CMK (cell line): Measurements from ENCODE around the gene HSD17B13.
"Not testable (repeated sequence)": the region's sequence is repeated elsewhere in the genome, so short reads cannot be mapped to it uniquely, and the experiment has no call there.

Experiments
- DNase-seq: peaks from one replicate; pipeline ENCODE4 v3.0.0-alpha.2; 2010; ENCODE audit warnings: low read depth

The HSD17B13 gene

GRCh38 chr4:87322754-87323153, at the start of gene HSD17B13:
Gene HSD17B13 (minus strand): TSS chr4:87322882. CDS start chr4:87322841, 41 bp downstream.
- no peak for DNase-seq

- no peak for DNase-seq
Measured at GRCh38 chr4:87370068-87370467, 47.4 kb upstream of the HSD17B13 start.

- no peak for DNase-seq
Measured at GRCh38 chr4:87366521-87367162, 44.0 kb upstream of the HSD17B13 start.

GRCh38 chr4:87365348-87365747, 42.7 kb upstream of the HSD17B13 start:
- DNase-seq = no peak

GRCh38 chr4:87363552-87363951, 40.9 kb upstream of the HSD17B13 start:
- no peak for DNase-seq

- no peak for DNase-seq
Measured at GRCh38 chr4:87360338-87360935, 37.8 kb upstream of the HSD17B13 start.

GRCh38 chr4:87359258-87359657, 36.6 kb upstream of the HSD17B13 start:
- no peak for DNase-seq

- no peak for DNase-seq
Measured at GRCh38 chr4:87356832-87357526, 34.3 kb upstream of the HSD17B13 start.

- DNase-seq = no peak
Measured at GRCh38 chr4:87354168-87355102, 31.8 kb upstream of the HSD17B13 start.

GRCh38 chr4:87353592-87353991, 30.9 kb upstream of the HSD17B13 start:
- no peak for DNase-seq

GRCh38 chr4:87345139-87345538, 22.5 kb upstream of the HSD17B13 start:
- no peak for DNase-seq

- no peak for DNase-seq
Measured at GRCh38 chr4:87342872-87343271, 20.2 kb upstream of the HSD17B13 start.

GRCh38 chr4:87341954-87342635, 19.4 kb upstream of the HSD17B13 start:
- DNase-seq = not testable (repeated sequence)

- DNase-seq = no peak
Measured at GRCh38 chr4:87339440-87339839, 16.8 kb upstream of the HSD17B13 start.

GRCh38 chr4:87337361-87337760, 14.7 kb upstream of the HSD17B13 start:
- DNase-seq = no peak

GRCh38 chr4:87333267-87333666, 10.6 kb upstream of the HSD17B13 start:
- DNase-seq = no peak

GRCh38 chr4:87330761-87331160, 8.1 kb upstream of the HSD17B13 start:
- DNase-seq = no peak

- DNase-seq = no peak
Measured at GRCh38 chr4:87327136-87327535, 4.5 kb upstream of the HSD17B13 start.

GRCh38 chr4:87326460-87326859, 3.8 kb upstream of the HSD17B13 start:
- DNase-seq = no peak

GRCh38 chr4:87321888-87322287, 794 bp downstream of the HSD17B13 start:
- DNase-seq = no peak

- DNase-seq = no peak
Measured at GRCh38 chr4:87317527-87317926, 5.2 kb downstream of the HSD17B13 start.

GRCh38 chr4:87316961-87317360, 5.7 kb downstream of the HSD17B13 start:
- DNase-seq = no peak
